Hindlimb muscle (tissue), 1 donor: ENCODE data around the gene ZNF846. TPM values are rescaled to one million over a fixed set of nuclear protein-coding genes. Genes with fewer than 3 reads are reported as not detected.
"Not testable (repeated sequence)": the region's sequence is repeated elsewhere in the genome, so short reads cannot be mapped to it uniquely, and the experiment has no call there.

Experiments
- DNase-seq: peaks from one replicate; pipeline ENCODE4 v3.0.0-alpha.2; 2013
- polyA plus RNA-seq: library from polyadenylated mRNA; unstranded; fragments of 120-200 nt; gene quantifications from one replicate; pipeline ENCODE4 v1.2.1, GENCODE V29; 2013; ENCODE audit not compliant: insufficient read length

The ZNF846 gene
- polyA plus RNA-seq = 11.0 TPM

DNA sequence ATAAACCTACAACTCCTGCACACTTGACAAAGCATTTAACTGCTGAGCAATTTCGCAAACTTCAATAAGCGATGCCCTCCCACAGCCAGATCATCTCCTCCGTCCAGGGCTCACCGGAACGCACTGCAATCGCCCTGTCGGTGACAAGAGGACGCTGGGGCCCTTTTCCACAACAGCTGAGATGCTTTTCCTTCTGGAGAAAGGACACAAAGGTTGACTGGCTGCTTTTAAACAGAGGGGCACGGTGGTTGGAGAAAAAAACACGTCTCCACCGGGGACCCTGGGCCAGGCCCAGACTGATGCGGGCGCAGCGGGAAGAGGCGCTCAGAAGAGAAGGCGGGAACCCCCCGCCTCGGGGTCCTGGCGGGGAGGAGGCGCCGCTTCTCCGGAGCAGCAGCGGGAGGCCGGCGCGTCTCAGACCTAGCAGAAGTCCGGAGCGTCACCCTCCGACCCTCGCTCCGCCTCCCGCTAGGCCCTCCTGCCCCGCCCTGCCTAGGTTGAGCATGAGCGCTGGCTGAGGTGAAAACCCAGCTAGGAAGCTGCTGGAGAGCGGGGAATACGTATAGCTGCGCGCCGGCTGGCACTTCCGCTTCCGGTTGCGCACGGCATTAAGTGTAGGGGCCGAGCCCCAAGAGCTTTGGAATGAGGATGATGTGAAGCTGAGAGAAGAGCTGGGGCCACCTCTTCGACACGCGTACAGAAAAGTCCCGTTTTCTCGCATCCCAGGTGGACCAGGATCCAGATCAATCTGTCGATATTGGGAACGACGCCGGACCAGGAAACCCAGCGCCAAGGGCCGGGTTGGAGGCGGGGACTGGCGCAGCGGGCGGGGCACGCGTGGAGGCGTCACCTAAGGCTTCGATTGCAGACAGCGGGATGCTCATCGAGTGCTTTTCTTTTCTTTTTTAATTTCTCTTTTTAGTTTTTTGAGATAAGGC is at the start of gene ZNF846:
Gene ZNF846 (minus strand): TSS at position 564 of the 938 bp plus-strand sequence. CDS start 3,788 bp downstream, outside the sequence.
- peak; percentile 95 for DNase-seq

DNA sequence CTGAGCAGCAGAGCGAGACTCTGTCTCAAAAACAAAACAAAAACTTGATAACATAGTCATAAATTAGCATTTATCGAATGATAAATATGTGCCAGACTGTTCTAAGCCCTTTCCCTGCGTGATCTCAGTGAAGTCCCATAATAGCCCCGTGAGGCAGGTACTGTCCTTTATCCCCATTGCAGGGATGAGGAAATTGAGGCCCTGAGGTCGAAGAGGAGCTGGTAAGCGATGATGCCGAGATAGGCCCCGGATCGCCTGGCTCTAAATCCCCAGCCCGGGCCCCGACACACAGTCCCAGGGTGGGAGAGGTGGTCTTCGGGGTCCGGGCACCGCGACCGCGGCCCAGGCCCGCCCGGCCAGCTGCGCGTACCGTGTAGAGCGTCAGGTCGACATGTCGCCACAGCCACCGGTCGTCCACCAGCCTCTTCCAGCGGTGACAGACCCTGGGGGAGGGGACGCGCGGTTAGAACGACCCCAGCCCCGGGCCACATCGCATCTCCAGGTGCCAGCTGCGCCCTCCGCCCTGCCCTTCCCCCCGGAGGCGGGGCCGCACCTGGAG is 49.7 kb upstream of the ZNF846 start:
- no peak for DNase-seq

DNA sequence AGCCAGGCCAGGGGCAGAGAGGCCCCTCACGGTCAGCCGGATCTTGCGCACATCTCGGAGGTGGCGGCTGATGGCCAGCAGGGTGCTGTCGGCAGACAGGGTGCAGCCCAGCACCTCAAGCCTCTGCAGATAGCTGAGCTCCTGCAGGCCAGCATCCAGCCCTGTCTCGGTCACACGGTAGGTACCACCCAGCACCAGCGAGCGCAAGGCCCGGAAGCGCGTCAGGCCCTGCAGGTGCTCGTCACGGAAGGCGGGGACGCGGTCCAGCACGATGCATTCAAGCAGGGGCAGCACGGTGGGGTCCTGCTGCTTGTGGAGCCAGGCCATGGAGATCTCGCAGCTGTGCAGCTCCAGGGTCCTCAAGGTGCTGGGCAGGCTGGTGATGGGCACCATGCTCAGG is 42.6 kb upstream of the ZNF846 start:
- no peak for DNase-seq

DNA sequence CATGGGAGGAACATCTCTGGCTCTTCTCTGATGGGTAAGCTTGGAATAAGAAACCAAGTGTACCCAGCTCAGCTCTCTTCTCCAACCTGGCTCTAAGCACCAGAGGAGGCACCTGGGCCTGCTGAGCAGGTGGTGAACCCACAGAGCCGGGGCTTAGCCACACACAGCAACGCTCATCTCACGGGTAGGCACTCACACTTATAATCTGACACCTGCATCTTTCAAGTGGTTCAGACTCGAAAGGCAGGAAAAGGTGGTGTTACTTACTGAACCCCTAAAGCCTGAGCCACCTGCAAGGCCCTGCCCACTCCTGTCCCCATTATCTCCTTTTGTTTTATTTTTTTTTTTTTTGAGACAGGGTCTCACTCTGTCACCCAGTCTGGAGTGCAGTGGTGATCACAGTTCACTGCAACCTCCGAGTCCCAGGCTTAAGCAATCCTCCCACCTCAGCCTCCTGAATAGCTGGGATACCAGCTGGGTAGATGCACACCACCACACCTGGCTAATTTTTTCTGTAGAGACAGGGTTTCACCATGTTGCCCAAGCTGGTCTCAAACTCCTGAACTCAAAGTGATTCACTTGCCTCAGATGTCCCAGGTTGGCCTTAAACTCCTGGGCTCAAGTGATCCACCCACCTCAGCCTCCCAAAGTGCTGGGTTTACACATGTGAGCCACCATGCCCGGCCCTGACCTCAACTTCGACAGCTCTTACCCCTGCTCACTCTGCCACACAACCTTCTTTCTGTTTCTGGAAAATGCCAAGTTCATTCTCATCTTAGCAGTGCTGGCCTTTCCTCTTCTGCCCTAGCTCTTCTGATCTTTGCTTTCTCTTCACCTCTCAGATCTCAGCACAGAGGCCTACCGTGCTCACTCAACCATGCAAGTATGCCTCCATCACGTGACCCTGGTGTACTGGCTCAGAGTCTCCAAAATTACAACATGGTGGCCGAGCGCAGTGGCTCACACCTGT is 40.6 kb upstream of the ZNF846 start:
- DNase-seq = no peak

DNA sequence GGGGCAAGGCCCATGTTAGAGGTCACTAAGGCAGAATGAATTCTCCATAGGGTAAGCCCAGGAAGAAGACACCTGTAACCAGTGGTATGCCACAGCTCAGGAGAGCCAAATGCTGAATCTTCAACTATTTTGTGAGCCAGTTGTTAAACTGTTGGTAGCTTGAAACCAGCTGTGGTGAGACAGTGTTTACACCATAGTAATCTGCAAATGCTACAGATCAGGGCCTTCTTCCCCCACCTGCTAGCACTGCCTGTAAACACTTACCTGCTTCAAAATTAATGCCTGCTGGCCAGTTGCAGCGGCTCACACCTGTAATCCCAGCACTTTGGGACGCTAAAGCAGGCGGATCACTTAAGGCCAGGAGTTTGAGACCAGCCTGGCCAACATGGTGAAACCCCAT is 38.3 kb upstream of the ZNF846 start:
- DNase-seq = no peak

DNA sequence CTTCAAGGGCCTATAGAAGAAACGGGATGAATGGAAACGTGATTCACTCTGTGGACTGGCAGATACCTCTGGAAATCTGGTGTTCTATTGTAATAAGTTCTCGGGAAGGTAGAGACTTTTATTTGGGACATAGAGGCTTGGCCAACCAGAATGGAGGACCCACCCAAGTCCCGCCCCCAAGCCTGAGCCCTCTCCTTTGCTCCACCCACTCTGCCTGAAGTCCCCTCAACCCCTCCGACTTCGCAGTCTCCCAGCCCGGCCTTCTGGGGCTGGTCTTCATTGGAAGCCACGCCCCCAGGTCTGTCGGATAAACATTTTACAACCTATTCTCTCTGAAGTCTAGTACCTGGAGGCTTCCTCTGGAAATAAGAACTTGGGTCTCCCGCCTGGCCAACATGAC is 33.4 kb upstream of the ZNF846 start:
- no peak for DNase-seq

DNA sequence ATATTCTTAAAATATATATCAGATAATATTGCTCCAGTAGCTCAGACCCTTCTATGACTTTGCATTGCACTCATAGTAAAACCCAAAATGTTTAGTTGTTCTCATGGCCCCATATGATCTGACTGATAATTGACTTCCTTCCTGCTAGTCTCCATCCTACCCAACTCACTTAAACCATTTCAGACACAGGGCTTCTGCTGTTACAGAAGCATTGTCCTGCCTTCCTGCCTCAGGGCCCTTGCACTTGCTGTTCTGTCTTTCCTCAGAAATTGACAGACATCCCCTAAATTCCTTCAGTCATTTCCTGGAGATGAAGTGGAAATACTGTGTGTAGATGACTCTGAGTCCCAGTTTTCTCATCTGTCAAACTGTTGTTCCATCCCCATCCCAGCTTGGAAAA is 30.6 kb upstream of the ZNF846 start:
- DNase-seq = no peak

DNA sequence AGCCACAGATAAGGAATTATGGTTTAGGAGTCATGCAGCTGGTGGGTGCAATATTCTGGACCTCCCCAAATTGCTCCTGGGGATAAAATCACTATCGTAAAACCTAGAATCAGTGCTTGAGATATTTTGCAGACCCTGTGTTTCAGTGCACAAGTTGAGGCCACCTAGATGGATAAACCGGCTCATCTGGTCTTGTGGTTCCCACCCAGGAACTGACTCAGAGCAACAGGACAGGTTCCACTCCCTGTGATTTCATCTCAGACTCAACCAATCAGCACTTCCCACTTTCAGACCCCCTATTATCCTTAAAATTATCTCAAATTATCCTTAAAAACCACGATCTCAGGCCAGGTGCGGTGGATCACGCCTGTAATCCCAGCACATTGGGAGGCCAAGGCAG is 29.3 kb upstream of the ZNF846 start:
- no peak for DNase-seq

DNA sequence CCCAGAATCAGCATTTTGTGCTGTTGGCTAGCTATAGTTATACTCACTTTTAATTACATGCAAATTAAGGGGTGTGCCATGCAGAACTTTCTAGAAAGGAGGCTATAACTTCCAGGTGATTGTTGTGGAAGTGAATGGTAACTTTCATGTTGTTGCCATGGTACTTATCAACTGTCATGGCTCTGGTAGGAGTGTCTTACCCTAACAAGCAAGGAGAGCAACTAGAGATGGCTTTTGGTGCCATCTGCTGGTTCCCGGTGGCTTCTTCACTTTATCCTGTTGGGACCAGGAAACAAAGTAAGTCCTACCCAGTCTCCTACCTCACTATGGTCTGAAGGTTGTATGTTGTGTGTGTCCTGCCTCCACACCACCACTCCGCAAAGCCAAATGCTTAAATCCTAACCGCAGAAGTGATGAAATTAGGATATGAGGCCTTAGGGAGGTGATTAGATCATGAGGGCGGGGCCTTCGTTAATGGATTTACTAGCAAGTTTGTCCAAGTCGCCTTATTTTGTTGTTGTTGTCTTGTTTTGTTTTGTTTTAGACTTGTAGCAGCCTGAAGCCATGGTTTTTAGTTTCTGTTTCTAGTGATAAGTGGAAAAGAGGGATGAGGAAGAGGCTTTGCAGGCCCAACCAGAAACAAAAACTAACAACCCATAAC is 27.7 kb upstream of the ZNF846 start:
- peak; percentile 84 for DNase-seq

DNA sequence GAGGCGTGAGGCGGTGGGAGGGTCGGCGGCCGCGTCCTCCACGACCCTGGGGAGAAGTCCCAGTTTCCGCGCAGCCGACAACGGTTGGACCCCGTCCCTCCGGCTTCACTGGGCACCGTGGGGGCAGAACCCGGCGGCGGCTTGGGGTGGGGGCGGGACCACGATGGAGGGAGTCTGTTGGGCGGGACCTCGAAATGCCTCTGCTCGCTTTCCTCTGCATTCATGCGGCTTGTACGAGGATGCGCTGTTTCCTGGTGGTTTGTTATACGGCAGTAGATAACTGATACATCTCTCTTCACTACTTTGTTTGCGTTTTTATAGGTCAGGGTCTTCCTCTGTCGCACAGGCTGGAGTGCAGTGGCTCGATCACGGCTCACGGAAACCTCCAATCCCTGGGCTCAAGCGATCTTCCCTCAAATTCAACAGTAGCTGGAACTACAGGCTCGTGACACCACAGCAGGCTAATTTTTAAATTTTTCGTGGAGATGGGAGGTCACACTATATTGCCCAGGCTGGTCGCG is 24.6 kb upstream of the ZNF846 start:
- no peak for DNase-seq

DNA sequence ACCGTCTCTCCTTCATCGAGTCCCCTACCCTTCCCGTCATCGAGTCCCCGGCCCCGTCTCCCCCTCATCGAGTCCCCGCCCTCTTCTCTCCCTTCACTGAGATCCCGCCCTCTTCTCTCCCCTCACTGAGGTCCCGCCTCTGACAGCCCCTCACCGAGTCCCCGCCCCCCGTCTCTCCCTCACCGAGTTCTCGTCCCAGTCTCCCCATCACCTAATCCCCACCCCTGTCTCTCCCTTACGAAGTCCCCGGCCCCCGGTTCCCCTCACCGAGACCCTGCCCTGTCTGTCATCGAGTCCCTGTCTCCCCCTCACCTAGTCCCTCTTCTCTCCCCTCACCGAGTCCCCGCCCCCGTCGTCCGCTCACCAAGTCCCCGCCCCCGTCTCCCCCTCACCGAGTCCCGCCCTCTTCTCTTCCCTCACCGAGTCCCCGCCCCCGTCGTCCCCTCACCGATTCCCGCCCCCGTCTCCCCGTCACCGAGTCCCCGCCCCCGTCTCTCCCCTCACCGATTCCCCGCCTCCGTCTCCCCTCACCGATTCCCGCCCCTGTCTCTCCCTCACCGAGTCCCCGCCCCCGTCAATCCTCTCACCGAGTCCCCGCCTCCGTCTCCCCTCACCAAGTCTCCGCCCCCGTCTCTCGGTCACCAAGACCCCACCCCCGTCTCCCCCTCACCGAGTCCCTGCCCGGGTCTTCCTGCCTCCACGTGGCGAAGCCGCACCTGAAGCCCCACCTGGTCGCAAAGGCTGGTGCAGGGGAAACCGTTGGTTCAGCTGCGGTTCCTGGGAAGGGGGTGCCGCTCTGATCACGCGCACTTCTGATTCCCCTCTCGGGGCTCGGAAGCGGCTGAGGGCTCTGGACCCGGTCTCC is 23.9 kb upstream of the ZNF846 start:
- peak; percentile 94 for DNase-seq

DNA sequence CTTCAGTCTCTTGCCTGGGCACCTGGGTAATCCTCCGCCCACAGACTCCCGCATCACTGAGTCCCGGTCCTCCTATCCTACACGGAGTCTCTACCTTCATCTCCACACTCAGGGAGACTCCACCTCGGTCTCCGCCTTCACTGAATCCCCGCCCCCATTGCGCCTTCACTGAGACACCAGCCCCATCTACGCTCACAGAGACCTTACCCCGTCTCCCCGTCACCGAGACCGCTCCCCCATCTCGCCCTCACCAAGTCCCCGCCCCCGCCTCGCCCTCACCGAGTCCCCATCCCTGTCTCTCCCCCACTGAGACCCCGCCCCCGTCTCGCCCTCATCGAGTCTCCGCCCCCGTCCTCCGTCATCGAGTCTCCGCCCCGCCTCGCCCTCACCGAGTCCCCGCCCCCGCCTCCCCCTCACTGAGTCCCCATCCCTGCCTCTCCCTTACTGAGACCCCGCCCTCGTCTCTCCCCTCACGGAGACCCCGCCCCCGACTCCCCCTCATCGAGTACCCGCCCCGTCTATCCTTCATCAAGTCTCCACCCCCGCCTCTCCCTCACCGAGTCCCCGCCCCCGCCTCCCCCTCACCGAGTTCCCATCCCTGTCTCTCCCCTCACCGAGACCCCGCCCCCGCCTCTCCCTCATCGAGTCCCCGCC is 23.1 kb upstream of the ZNF846 start:
- peak; percentile 93 for DNase-seq

DNA sequence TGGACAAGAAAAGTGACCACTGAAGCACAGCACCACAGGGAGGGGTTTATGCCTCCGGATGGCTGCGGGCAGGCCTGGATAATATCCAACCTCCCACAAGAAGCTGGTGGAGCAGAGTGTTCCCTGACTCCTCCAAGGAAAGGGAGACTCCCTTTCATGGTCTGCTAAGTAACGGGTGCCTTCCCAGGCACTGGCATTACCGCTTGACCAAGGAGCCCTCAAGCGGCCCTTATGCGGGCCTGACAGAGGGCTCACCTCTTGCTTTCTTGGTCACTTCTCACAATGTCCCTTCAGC is 22.5 kb upstream of the ZNF846 start:
- not testable (repeated sequence) for DNase-seq

DNA sequence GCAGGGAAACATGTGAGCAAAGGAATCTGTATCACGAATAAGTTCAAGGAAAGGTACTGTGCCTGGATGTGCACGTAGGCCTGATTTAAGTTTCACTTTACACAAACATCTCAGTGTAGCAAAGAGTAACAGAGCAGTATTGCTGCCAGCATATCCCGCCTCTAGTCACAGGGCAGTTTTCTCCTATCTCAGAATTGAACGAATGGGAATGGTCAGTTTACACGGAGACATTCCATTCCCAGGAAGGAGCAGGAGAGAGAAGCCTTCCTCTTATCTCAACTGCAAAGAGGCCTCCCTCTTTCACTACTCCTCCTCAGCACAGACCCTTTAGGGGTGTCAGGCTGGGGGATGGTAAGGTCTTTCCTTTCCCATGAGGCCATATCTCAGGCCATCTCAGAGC is 21.0 kb upstream of the ZNF846 start:
- DNase-seq = not testable (repeated sequence)

DNA sequence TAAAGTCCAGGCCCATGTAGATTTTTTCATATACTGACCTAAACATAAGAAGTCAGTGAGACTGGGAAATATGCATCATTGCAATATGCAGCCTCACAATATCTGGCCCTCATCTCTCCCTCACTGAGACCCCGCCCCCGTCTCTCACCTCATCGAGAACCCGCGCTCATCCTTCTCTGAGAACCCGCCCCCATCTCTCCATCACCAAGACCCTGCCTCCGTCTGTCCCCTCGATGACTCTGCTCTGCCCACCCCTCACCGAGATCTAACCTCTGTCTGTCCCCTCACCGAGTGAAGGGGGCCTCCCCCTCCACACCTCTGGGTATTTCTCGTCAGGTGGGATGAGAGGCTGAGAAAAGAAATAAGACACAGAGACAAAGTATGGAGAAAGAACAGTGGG is 20.5 kb upstream of the ZNF846 start:
- no peak for DNase-seq

DNA sequence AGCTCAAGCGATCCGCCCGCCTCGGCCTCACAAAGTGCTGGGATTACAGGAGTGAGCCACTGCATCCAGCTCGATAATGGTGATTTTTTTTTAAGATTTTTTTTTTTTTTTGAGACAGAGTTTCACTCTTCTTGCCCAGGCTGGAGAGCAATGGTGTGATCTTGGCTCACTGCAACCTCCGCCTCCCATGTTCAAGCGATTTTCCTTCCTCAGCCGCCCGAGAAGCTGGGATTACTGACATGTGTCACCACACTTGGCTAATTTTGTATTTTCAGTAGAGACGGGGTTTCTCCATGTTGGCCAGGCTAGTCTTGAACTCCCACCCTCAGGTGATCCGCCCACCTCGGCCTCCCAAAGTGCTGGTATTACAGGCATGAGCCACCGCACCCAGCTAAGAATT is 20.1 kb upstream of the ZNF846 start:
- DNase-seq = not testable (repeated sequence)

DNA sequence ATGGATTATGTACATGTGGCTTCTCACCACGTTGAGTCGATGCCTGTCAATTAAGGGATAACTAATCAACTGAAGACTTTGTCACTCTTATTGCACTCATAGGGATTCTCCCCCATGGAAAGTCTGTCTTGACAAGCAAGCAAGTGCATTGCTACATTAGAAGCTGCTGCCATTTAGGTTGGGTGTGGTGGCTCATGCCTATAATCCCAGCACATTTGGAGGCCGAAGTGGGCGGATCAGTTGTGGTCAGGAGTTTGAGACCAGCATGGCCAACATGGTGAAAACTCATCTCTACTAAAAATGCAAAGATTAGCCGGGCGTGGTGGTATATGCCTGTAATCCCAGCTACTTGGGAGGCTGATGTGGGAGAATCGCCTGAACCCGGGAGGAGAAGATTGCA is 18.3 kb upstream of the ZNF846 start:
- no peak for DNase-seq

DNA sequence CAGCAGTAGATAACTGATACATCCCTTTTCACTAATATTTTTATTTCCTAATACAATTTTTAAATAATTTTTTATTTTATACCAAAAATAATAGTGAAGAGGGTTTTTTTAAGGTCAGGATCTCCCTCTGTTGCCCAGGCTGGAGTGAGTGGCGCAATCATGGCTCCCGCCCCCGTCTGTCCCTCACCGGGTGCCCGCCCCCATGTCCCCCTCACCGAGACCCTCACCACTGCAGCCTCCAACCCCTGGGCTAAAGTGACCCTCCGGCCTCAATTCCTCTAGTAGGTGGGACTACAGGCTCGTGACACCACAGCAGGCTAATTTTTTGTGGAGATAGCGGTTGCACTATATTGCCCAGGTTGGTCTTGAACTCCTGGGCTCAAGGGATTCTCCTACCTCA is 17.8 kb upstream of the ZNF846 start:
- no peak for DNase-seq

DNA sequence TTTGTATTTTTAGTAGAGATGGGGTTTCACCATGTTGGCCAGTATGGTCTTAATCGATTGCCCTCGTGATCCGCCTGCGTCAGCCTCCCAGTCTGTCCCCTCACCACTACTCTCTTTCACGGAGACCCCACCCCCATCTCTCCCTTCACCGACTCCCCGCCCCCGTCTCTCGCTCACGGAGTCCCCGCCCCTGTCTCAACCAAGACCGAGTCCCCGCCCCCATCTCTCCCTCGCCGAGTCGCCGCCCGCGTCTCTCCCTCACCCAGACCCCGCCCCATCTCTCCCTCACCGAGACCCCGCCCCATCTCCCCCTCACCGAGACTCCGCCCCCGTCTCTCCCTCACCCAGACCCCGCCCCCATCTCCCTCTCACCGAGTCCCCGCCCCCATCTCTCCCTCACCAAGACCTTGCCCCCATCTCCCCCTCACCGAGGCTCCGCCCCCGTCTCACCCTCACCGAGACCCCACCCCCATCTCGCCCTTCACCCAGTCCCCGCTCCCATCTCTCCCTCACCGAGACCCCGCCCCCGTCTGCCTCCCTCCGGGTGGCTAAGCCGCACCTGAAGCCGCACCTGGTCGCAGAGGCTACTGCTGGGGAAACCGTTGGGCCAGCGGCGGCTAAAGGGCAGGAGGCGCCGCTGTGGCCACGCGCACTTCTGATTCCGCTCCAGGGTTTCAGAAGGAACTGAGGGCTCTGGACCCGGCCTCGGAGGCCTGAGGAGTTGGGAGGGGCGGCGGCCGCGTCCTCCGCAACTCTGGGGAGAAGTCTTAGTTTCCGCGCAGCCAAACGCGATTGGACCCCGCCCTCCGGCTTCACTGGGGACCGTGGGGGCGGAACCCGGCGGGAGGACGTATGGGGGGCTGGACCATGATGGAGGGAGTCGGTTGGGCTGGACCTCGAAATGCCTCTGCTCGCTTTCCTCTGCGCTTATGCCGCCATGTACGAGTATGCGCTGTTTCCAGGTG is 17.1 kb upstream of the ZNF846 start:
- DNase-seq = peak; percentile 94

DNA sequence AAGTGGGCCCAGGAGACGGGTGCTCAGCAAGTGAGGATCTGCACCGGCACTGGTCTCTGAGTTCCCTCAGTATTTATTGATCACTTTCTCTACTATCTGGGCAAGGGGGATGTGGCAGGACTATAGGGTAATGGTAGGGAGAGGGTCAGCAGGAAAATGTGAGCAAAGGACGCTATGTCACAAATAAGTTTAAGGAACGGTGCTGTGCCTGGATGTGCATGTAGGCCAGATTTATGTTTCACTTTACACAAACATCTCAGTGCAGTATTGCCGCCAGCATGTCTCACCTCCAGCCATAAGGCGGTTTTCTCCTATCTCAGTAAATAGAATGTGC is 15.6 kb upstream of the ZNF846 start:
- not testable (repeated sequence) for DNase-seq
